ENCODE data around the gene FOCAD. TPM values are rescaled to one million over a fixed set of nuclear protein-coding genes. Genes with fewer than 3 reads are reported as not detected.
"Not testable (repeated sequence)": the region's sequence is repeated elsewhere in the genome, so short reads cannot be mapped to it uniquely, and the experiment has no call there.

Gene FOCAD
- 37.9 TPM for polyA plus RNA-seq (ENCODE audit: insufficient read length)
- long read RNA-seq, donor 1, partial matches to known transcripts: 7 of 8 reads
- long read RNA-seq, donor 1, other reads (novel, unspliced or antisense): 0 of 8 reads
- long read RNA-seq, donor 2, partial matches to known transcripts: 20 of 20 reads
- long read RNA-seq, donor 2, other reads (novel, unspliced or antisense): 0 of 20 reads
- long read RNA-seq, donor 3, partial matches to known transcripts: 13 of 13 reads
- long read RNA-seq, donor 3, other reads (novel, unspliced or antisense): 0 of 13 reads
- long read RNA-seq, donor 4, partial matches to known transcripts: 6 of 6 reads
- long read RNA-seq, donor 4, other reads (novel, unspliced or antisense): 0 of 6 reads
- long read RNA-seq, donor 5, partial matches to known transcripts: 24 of 24 reads
- long read RNA-seq, donor 5, other reads (novel, unspliced or antisense): 0 of 24 reads
- long read RNA-seq, donor 6, partial matches to known transcripts: 0 of 1 reads
- long read RNA-seq, donor 6, other reads (novel, unspliced or antisense): 0 of 1 reads
- long read RNA-seq, donor 7, partial matches to known transcripts: 36 of 37 reads
- long read RNA-seq, donor 7, other reads (novel, unspliced or antisense): 0 of 37 reads
- long read RNA-seq, donor 8, partial matches to known transcripts: 11 of 11 reads
- long read RNA-seq, donor 8, other reads (novel, unspliced or antisense): 0 of 11 reads

GRCh38 chr9:20684035-20684874 lies at the start of gene FOCAD:
FOCAD (plus strand) TSS chr9:20684259; CDS start chr9:20715354, 31,095 bp downstream.
- peak; percentile 93 for DNase-seq

GRCh38 chr9:20634895-20635294 lies 49.2 kb upstream of the FOCAD start:
- DNase-seq: no peak

- DNase-seq: no peak
Observed at GRCh38 chr9:20636888-20637440, 47.1 kb upstream of the FOCAD start.

- DNase-seq: no peak
Observed at GRCh38 chr9:20640331-20641187, 43.5 kb upstream of the FOCAD start.

- no peak for DNase-seq
Observed at GRCh38 chr9:20642045-20642444, 42.0 kb upstream of the FOCAD start.

- DNase-seq: no peak
Observed at GRCh38 chr9:20643660-20644059, 40.4 kb upstream of the FOCAD start.

GRCh38 chr9:20646656-20647055 lies 37.4 kb upstream of the FOCAD start:
- DNase-seq: no peak

- DNase-seq: no peak
Observed at GRCh38 chr9:20649381-20649780, 34.7 kb upstream of the FOCAD start.

- no peak for DNase-seq
Observed at GRCh38 chr9:20650313-20650712, 33.7 kb upstream of the FOCAD start.

GRCh38 chr9:20650750-20651299 lies 33.2 kb upstream of the FOCAD start:
- DNase-seq: no peak

- no peak for DNase-seq
Observed at GRCh38 chr9:20651939-20652338, 32.1 kb upstream of the FOCAD start.

- not testable (repeated sequence) for DNase-seq
Observed at GRCh38 chr9:20658246-20658667, 25.8 kb upstream of the FOCAD start.

GRCh38 chr9:20658677-20659473 lies 25.2 kb upstream of the FOCAD start:
- no peak for DNase-seq

- no peak for DNase-seq
Observed at GRCh38 chr9:20659474-20659967, 24.5 kb upstream of the FOCAD start.

GRCh38 chr9:20662156-20662555 lies 21.9 kb upstream of the FOCAD start:
- DNase-seq: no peak

- DNase-seq: no peak
Observed at GRCh38 chr9:20663133-20663532, 20.9 kb upstream of the FOCAD start.

- no peak for DNase-seq
Observed at GRCh38 chr9:20664501-20664900, 19.6 kb upstream of the FOCAD start.

- no peak for DNase-seq
Observed at GRCh38 chr9:20670395-20670794, 13.7 kb upstream of the FOCAD start.

GRCh38 chr9:20671635-20672034 lies 12.4 kb upstream of the FOCAD start:
- no peak for DNase-seq

- DNase-seq: not testable (repeated sequence)
Observed at GRCh38 chr9:20673537-20673936, 10.5 kb upstream of the FOCAD start.

All from left kidney (tissue), 8 donors.